ENCODE measurements around the gene DCLRE1B.

The DCLRE1B gene

DNA sequence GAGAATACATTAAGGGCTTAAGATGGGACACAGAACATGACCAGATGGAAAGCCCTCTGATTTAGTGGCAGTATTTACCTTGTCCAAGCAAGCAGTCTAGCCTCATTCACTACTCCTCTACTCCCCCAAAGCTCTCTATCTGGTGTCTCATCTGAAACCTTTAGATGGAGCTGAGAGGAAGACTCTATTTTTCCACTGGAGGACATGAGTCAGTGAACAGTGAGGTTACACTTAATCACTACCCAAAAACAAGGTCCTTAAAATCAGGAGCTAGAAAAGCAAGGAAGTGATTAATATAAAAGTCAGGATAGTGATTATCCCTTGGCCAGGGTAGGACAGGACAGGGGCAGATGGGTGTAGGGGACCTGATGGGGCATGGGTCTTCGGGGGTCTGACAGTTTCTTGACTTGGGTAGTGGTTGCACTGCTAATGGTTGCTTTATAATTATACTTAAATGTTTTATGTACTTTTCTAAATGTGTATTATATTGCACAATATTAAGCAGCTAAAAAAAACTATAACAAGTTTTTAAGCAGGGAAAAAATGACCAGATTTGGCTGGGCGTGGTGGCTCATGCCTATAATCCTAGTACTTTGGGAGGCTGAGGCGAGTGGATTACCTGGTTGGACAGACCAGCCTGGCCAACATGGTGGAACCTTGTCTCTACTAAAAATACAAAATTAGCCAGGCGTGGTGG is 36.6 kb upstream of the DCLRE1B start:
- no peaks in the 10 kb centered on the region for H3K9me2 ChIP-seq (replicated peaks; ENCODE audit: low read depth, low read length)
- no peaks in the 10 kb centered on the region for H3K36me3 ChIP-seq (ENCODE audit: insufficient read depth, low read length)
- peak overlapping the region; percentile 72 for H3K4me2 ChIP-seq (ENCODE audit: low read depth, low read length, poor library complexity, severe bottlenecking)
- H3K27me3 ChIP-seq (ENCODE audit: insufficient read depth, low read length, poor library complexity, severe bottlenecking) = no peaks in the 10 kb centered on the region
- no peak overlapping the region for H3K9ac ChIP-seq (ENCODE audit: low read depth, low read length, poor library complexity, severe bottlenecking)
- H3F3A ChIP-seq (ENCODE audit: low read depth) = 0 out of 2 replicates have a peak, but pooled peaks cover 2% of the 10 kb centered on the region
- no peaks in the 10 kb centered on the region for H4K20me1 ChIP-seq (ENCODE audit: insufficient read depth, low read length, poor library complexity, severe bottlenecking)
- H3K9me3 ChIP-seq (ENCODE audit: insufficient read depth, low read depth, low read length) = no peaks in the 10 kb centered on the region
- H2AFZ ChIP-seq (ENCODE audit: low read length) = no peak overlapping the region
- peaks cover 64% of the 10 kb centered on the region for H3K4me1 ChIP-seq (ENCODE audit: insufficient read depth, low read length, poor library complexity, severe bottlenecking)
- H3K4me3 ChIP-seq (ENCODE audit: low read length, poor library complexity, severe bottlenecking) = peak overlapping the region; percentile 77
- H3K79me2 ChIP-seq (ENCODE audit: insufficient read depth, low read length) = peaks cover 64% of the 10 kb centered on the region
- TF ChIP-seq, protein P1, sequence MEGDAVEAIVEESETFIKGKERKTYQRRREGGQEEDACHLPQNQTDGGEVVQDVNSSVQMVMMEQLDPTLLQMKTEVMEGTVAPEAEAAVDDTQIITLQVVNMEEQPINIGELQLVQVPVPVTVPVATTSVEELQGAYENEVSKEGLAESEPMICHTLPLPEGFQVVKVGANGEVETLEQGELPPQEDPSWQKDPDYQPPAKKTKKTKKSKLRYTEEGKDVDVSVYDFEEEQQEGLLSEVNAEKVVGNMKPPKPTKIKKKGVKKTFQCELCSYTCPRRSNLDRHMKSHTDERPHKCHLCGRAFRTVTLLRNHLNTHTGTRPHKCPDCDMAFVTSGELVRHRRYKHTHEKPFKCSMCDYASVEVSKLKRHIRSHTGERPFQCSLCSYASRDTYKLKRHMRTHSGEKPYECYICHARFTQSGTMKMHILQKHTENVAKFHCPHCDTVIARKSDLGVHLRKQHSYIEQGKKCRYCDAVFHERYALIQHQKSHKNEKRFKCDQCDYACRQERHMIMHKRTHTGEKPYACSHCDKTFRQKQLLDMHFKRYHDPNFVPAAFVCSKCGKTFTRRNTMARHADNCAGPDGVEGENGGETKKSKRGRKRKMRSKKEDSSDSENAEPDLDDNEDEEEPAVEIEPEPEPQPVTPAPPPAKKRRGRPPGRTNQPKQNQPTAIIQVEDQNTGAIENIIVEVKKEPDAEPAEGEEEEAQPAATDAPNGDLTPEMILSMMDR (conservative IDR thresholded peaks at IDR 0.05; ENCODE audit: low read length) = no peak
- TF ChIP-seq EZH2phosphoT487 (IDR thresholded peaks at IDR 0.05; ENCODE audit: borderline replicate concordance) = no peak

DNA sequence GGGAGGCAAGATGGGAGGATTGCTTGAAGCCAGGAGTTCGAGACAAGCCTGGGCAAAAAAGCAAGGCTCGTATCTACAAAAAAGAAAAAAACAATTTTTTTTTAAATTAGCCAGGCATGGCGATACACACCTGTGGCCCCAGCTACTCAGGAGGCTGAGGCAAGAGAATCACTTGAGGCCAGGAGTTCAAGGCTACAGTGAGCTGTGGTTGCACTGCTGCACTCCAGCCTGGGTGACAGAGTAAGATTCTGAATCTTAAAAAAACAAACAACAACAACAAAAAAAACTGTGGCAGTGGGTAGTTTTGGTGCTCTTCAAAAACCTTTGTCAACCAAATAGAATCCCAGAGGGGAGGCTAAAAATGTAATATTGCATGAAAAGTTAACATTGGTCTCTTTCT is 34.3 kb upstream of the DCLRE1B start:
- Histone ChIP-seq H3K9ac (ENCODE audit: low read depth, low read length, poor library complexity, severe bottlenecking) (peak overlapping the region; percentile 86), H2AFZ (ENCODE audit: low read length) (no peak overlapping the region), H3K4me3 (ENCODE audit: low read length, poor library complexity, severe bottlenecking) (peak overlapping the region; percentile 77), H3K4me1 (ENCODE audit: insufficient read depth, low read length, poor library complexity, severe bottlenecking) (peaks cover 77% of the 10 kb centered on the region), H4K20me1 (ENCODE audit: insufficient read depth, low read length, poor library complexity, severe bottlenecking) (no peaks in the 10 kb centered on the region), H3K9me2 (replicated peaks; ENCODE audit: low read depth, low read length) (no peaks in the 10 kb centered on the region), H3K4me2 (ENCODE audit: low read depth, low read length, poor library complexity, severe bottlenecking) (peak overlapping the region; percentile 72), H3K27me3 (ENCODE audit: insufficient read depth, low read length, poor library complexity, severe bottlenecking) (no peaks in the 10 kb centered on the region), H3K9me3 (ENCODE audit: insufficient read depth, low read depth, low read length) (no peaks in the 10 kb centered on the region), H3K79me2 (ENCODE audit: insufficient read depth, low read length) (peaks cover 47% of the 10 kb centered on the region), H3K36me3 (ENCODE audit: insufficient read depth, low read length) (no peaks in the 10 kb centered on the region), H3F3A (ENCODE audit: low read depth) (0 out of 2 replicates have a peak, but pooled peaks cover 2% of the 10 kb centered on the region)
- TF ChIP-seq, protein P1 (conservative IDR thresholded peaks at IDR 0.05; ENCODE audit: low read length) = no peak
- TF ChIP-seq EZH2phosphoT487 (IDR thresholded peaks at IDR 0.05; ENCODE audit: borderline replicate concordance) = no peak

DNA sequence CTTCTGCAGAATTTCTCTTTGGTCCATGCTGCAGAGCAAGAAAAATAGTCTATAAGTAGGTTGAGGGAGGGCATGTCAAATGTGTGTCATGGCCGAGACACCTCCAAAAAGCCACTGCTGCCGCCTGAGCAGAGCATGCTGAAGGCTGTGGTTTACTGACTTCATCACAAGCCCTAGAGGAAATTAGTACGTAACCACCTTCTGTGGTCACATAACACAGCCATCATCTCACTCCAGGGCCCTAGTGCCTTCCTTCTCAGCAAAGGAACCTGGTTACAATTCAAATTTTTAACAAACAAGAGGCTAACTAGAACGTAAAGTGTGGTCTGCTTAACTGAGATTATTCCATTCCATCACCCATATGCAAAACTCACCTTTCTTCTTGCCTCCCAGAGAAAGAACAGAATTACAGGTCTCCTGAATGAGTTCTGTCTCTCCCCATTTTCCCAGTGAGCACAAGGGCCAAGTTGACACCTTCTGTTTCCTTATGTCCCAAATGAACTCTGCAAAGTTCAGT is 33.5 kb upstream of the DCLRE1B start, which contains the start of gene PTPN22:
Gene PTPN22 (minus strand): TSS at position 116 of the 517 bp plus-strand sequence.
- Histone ChIP-seq H3K4me2 (ENCODE audit: low read depth, low read length, poor library complexity, severe bottlenecking) (peak within 1 kb of the TSS; percentile 72), H3K79me2 (ENCODE audit: insufficient read depth, low read length) (peaks cover 41% of the 10 kb centered on the region), H4K20me1 (ENCODE audit: insufficient read depth, low read length, poor library complexity, severe bottlenecking) (no peaks in the 10 kb centered on the region), H3K9me3 (ENCODE audit: insufficient read depth, low read depth, low read length) (no peaks in the 10 kb centered on the region), H3K4me1 (ENCODE audit: insufficient read depth, low read length, poor library complexity, severe bottlenecking) (peaks cover 76% of the 10 kb centered on the region), H2AFZ (ENCODE audit: low read length) (peak within 1 kb of the TSS; percentile 66), H3K27me3 (ENCODE audit: insufficient read depth, low read length, poor library complexity, severe bottlenecking) (no peaks in the 10 kb centered on the region), H3K36me3 (ENCODE audit: insufficient read depth, low read length) (no peaks in the 10 kb centered on the region), H3F3A (ENCODE audit: low read depth) (0 out of 2 replicates have a peak, but pooled peaks cover 2% of the 10 kb centered on the region), H3K9ac (ENCODE audit: low read depth, low read length, poor library complexity, severe bottlenecking) (peak within 1 kb of the TSS; percentile 86), H3K4me3 (ENCODE audit: low read length, poor library complexity, severe bottlenecking) (peak within 1 kb of the TSS; percentile 77), H3K9me2 (replicated peaks; ENCODE audit: low read depth, low read length) (no peaks in the 10 kb centered on the region)
- TF ChIP-seq EZH2phosphoT487 (IDR thresholded peaks at IDR 0.05; ENCODE audit: borderline replicate concordance) = no peak
- TF ChIP-seq, protein P1 (conservative IDR thresholded peaks at IDR 0.05; ENCODE audit: low read length) = no peak

All from Loucy (cell line).